Mesenteric fat pad (tissue), 1 donor: Measurements from ENCODE around the gene ERBB4. TPM values are rescaled to one million over a fixed set of nuclear protein-coding genes. Genes with fewer than 3 reads are reported as not detected.
"Not testable (repeated sequence)": the region's sequence is repeated elsewhere in the genome, so short reads cannot be mapped to it uniquely, and the experiment has no call there.

ENCODE experiments used
- DNase-seq: peaks from one replicate; pipeline ENCODE4 v3.0.0-alpha.2; 2020; ENCODE audit warnings: low spot score
- total RNA-seq: library from RNA; stranded (reverse); fragmentation: NEBNext Ultra II Directional; extraction: Animal tissue kit (Norgen Biotek cat#: 25700); gene quantifications from one replicate; pipeline ENCODE4 v1.2.1, GENCODE V29; 2021
- donor health status: DM: yes; HTN: yes; CAD: no.

Gene ERBB4
- total RNA-seq, 1 donor from 2014 or later, result 0.45 TPM

DNA sequence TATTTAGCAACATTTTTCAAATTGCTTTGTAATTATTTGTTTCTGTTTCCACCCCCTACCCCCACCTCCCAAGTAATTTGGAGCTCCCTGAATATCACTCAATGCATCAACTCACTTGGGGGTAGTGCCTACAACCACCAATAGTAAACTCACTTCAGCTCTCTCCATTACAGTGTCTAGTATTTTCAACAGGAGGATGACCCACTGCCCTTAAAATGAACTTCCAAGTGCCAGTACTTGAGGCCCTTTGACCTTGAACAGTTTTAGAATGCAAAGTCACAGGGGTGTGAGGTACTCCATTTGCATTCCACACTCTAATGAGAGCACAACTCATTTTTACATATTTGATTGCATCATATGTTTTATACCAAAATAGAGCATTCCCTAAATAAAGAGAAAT is 523.0 kb downstream of the ERBB4 start:
- DNase-seq, result no peak

DNA sequence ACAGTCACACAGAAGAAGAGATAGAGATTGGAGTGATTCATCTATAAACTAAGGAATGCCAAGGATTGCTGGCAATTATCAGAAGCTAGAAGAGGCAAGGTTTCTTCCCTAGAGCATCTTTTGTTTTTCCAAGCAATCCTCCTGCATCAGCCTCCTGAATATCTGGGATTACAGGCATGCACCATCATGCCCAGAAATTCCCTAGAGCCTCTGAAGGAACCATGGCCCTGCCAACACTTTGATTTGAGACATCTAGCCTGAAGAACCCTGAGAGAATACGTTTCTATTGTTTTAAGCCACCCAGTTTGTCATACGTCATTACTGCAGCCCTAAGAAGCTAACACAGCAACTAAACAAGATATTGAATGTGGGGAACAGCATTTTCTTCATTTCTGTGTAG is 525.0 kb downstream of the ERBB4 start:
- DNase-seq, result no peak

DNA sequence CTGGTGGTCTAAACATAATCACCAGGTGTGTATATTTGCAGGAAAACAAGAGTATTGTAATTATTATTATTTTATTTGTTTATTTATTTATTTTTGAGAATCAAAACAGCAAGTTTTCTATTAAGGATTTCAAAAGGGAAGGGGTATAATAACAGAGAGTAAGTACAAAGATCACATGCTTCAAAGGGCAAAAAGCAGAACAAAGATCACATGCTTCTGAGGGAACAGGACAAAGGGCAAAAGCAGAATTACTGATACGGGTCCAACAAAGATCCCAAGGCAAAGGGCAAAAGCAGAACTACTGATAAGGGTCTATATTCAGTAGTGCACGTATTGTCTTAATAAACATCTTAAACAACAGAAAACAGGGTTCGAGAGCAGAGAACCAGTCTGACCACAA is 528.3 kb downstream of the ERBB4 start:
- DNase-seq, result not testable (repeated sequence)

DNA sequence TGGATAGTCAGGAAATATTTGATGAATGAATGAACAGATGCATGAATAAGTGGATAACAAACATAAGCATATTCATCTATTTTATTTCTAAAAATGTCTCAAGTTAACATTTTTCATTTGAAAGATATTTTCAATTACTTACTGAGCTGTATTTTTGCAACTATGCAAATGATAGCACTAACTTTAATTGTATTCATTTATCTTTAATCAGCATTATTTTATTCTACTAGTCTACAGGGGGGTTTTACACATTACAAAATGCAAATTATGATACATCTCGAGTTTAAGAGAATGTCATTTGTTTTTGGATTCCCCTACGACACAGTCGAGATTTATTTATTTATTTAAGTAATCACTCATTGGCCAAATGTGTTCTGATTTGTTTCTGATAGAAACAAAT is 530.6 kb downstream of the ERBB4 start:
- no peak for DNase-seq

DNA sequence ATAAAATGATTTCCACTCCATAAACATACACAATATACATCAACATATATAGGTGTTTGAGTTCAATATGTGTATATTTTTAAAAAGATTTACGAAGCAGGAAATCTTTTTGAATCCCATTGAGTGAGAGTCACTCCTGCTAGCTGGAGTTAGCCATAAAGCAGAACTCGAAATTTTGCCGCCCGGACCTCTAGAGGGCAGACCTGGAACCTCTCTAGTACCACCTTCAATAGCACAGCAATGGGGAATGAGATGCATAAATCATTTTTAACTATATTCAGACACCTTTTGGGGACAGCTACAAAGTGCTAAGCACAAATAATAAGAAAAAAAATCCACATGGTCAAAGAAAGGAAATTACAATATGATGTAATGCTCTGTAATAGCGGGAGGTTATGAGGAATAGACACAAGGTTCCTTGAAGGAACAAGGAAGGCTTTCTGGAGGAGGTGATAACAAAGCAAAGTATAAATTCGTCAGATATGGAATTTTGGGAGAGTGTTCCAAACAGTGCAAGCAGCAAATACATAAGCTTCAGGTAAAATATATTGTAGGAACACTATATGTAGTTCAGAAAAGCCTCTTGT is 533.4 kb downstream of the ERBB4 start:
- DNase-seq, result no peak

DNA sequence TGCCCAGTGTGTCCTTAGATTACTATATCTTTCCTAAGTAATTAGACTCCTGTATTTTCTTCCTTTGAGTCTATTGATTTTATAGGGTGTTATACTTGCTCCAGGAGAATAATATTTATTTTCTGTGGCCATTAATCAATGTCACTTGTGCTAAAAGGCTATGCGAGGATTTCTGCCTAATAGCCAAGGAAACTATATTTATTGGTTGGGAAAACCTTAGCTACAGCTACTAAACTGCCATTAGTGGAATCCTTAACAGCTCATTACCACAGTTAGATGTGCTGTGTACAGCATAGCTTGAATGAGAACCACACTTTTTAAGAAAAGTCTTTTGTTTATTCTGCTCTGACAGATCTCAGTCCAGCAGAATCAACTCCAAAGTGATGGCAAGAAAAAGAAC is 537.3 kb downstream of the ERBB4 start:
- DNase-seq, result no peak

DNA sequence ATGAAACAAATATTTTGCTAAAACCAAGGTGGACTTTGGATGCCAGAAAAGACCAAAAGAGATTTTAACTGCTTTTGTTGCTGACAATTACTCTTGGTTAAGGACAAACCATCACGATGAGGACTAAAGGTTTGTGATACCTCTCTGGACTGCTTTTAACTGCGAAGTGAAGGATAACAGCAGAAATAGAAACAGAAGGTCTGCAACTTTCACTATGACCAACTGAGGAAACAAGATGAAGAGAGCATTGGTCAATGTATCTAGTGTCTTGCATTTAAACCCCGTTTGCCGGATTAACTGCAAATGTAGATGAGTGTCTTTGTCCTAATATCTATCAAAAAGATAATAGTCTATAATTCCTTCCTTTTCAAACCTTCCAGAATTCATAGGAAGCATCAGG is 541.7 kb downstream of the ERBB4 start:
- DNase-seq, result no peak

DNA sequence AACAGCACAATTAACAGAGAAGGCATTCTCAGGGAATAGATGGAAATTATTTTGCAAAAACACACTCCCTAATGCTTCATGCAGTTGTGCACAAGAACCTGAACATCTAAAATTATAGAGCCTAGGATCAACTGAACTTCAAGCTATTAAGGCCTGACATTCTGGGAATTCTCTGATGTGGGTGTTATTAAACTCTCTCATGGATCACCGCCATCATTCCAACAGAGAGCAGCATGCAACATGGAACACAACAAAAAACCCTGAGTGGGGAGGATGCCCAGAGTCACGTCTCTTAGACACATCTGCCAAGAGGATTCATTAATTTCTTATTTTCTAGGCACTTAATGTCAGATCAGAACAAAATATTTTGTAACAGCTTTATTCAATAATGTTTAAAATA is 543.8 kb downstream of the ERBB4 start:
- DNase-seq, result no peak

DNA sequence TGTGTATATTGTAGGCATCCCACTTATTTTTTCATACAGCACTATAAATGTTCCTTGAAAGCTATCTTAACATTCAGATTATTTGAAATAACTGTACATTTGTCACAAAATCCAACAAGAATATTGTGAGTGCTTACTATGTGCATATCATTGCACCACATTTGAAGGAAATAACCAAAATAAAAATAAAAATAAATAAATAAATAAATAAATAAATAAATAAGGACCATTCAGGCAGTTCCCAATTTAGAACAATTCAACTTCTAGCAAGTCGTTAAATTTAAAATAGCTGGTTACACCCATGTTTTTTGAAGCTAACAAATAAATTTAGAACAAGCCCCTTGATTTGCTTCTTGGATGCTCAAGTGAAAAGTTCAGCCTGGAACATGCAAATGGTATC is 548.3 kb downstream of the ERBB4 start:
- DNase-seq, result no peak

DNA sequence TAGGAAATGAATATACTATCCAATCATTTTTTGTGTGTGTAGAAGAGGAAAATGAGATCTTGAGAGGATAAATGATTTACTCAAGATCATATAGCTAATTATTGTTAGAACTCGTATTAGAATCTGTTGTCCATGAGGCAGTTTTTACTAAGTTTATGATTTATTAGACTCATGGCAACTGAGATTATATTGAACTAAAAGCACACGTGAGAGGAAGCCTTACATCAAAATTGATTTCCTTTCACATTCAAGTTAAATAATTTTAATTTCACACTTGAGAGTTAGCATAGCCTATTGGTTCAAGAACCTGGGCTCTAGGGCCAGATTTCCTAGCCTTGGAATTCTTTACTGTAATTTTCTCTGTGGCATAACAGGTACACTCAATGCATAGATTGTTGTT is 552.3 kb downstream of the ERBB4 start:
- DNase-seq, result no peak

DNA sequence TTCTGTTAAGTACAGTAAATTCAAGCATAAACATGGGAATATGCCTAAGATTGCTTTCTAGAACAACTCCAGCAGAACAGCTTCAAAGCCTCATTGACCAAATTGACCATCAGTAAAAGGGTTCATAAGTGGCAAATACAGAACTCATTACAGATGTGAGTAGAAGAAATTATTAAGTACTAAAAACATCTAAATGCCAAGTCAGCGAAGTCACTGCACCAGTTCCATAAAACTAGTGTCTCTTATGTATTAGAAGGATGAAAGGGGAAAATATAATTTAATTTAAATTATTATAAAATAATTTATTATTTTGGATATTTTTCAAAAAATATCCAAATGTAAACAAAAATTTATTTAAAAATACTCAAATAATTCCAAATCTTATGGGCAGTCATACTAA is 553.2 kb downstream of the ERBB4 start:
- DNase-seq, result no peak

DNA sequence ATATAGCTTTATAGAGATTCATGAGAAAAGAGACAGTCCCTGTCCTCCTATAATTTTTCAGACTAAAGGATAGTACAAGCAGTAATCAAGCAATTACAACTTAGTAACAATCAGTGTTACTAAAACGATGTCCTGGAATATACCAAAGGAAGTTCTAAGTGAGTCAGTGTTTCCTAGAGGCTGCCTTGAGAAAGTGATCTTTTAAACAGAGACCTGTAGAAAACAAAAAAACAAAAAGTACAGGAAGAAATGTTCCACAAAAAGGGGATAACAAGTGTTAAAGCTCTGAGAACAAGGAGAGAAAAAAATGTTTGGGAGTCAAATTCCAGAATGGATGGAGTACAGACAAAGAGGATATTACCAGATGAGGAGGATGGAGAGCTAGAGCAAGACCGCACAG is 556.4 kb downstream of the ERBB4 start:
- DNase-seq, result no peak

DNA sequence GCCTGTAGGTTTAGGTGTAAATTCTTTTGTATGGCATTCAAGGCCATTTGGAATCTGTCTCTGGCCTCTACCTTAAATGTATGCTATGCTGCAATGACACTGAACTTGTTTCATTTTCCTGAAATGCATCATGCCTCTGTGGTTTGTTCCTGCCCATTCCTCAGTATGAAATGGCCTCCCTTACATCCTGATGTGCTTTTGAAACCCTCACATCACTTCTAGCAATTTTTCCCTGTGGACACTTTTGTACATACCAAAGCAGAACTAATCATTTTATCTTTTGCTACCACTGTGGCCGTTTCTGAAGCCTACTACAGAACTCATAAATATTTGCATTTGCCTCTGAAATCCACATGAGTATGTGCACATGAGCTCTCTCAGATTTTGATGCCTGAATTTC is 557.2 kb downstream of the ERBB4 start:
- no peak for DNase-seq

DNA sequence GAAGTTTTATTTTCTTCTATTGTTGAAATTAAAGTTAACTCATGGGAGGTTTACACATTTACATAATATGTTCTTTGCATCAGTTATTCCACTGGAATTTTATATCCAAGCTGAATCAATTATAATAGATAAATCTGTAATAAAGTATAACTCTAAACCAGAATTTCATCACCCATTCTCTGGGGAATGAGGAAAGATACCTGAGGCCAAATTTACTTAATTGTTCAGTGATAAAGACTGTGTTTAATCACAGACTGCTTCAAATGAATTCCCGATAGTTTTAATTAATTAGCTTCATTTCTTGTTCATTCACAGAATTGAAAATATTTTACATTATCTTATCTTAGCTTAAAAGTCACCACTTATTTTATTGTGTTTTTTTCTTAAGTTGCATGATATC is 562.5 kb downstream of the ERBB4 start:
- DNase-seq, result no peak

DNA sequence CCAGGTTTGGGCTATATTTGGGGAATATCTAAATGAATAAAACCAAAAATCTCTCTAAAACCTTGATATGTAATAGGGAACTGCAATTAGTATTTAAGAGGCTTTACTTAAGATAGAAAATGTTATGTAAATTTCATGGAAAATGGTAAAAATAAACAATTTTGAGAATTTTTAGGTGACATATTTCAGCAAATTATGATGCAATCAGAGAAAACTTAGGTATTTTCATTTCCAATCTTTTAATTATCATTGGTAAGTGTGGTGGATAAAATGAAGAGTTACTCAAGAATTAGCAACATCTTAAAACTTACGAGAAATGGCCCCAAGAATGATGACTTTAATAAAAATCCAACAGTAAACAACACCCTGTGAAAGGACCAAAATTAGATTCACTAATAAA is 571.4 kb downstream of the ERBB4 start:
- DNase-seq, result no peak

DNA sequence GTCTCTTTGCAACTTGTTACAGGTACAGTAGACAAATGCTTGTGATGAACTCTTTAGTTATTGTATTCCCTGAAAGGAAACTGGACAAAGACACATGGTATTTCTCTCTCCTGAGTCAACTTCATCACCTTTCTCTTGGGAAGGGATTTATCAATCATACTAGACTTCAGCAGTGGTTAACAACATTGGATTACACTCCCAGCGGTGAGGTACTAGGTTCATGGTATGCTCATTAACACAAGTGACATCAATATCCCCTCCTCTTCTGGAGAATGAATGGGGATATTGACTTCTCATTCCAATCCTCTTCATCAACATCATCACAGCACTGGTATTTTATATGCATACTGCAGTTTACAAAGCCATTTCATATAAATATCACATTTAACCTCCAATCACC is 574.6 kb downstream of the ERBB4 start:
- DNase-seq, result no peak

DNA sequence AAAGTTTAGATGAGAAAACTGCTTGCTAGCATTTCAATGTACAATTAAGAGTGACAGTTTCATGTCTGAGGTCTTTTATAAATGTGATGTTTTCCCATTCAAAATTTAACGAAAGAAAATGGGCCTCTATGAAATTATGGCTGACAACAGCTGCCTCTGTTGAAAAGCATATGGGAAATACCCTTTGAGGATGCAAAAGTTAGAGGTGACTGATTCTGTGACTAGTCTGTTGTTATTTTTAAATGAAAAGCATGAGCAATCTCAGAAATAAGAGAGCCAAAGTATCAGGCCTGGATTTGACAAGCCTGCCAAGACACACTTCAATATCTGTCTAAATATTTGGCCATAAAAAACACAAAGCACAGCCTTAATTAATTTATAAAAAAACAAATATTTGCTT is 580.8 kb downstream of the ERBB4 start:
- no peak for DNase-seq

DNA sequence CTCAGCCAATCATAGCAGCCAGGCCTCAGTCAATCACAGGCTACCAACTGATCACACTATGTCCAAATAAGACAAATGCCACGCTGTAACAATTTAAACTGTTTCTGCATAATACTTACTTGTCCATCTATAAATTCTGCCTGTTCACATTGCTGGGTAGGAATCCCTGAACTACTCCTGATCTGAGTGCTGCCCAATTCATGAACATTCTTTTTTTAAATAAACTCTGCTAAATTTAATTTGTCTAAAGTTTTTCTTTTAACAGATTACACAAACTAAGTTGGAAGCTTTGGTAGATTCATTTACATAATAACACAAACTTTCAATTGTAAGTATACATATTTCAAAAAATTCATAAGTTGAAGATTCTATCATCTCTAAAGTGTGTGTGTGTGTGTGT is 583.0 kb downstream of the ERBB4 start:
- DNase-seq, result no peak

DNA sequence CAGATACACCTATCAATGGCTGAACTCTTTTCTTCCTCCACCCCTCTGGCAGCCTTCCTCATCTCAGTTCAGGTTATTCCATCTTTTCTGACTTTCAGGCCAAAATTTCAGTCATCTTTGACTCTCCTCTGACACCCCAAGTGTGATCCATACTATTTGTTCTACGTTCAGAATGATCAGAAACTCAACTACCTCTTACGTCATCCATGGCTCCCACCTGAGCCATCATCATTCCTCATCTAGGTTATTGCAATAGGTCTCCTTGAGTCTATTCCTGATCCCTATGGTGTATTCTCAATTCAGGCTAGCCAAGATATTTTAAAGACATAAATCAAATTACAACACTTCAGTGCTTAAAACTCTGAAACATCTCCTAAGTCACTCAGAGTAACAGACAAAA is 589.7 kb downstream of the ERBB4 start:
- DNase-seq, result no peak

DNA sequence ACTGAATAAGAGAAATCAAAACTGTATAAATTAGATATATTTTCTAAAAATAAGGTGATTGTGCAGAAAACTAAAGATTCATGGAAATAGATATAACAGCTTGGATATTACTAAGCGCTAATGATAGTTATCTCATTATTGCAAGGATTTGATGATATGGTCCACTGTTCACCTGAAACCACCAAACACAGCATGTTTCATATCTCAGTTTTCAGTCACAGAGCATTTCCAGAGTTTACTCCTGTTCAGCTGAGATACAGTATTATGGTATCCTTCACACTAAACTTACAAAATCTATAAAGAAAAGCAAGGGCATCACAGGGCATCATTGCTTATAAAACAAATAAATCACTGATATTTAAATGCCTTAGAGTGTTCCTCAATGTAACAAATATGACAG is 591.6 kb downstream of the ERBB4 start:
- no peak for DNase-seq

DNA sequence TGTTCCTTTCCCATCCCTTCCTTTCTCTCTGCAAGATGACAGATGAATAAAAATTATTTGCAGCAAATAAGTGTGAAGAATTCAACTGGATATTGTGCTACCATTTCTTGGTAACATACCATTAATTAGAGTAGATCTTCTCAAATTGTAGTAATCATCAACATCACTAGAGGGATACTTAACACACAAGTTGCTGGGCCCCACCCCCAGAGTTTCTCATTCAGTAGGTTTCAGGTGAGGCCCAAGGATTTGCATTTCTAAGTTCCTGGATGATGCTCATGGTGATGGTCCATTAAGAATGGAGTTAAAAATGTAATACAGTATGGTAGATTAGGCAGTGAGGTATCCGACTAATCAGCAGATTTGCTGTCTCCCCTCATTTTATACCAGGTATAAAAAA is 594.0 kb downstream of the ERBB4 start:
- DNase-seq, result no peak

DNA sequence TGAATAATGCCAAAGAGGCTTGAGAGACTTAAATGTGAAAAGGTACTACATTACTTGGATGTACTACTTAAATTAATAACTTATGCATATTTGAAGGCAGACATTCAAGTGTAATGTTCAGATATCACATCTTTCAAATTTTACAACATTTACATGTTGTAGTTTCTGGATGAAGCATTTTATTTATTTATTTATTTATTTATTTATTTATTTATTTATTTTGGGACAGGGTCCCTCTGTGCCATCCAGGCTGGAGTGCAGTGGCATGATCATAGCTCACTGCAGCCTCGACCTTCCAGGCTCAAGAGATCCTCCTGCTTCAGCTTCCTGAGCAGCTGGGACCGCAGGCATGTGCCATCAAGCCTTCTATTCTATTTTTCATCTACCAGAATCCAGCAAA is 596.4 kb downstream of the ERBB4 start:
- DNase-seq, result no peak

DNA sequence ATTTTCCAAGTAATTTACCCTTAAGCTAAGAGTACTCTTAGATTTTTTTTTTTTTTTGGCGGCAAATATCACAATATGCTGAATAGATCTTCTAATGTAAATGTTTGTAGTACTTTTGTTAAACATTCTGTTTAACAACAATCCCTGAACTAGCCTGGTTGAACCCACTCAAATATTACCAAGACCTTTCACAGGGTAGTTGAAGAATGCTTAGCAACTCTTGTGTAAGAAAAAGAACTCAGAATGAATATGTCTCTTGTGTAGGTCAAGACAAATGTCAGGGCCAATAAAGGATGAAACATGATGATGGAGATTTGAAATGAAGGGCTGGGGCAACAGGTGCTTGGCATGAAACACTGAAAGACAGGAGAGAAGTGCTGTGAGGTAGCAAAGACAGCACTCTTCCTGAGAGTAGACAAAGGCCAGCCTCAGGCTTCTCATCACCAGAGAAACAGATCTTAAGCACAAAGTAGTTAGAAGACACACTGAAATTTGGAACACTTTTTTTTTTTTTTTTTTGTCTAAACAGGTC is 597.3 kb downstream of the ERBB4 start:
- DNase-seq, result no peak

DNA sequence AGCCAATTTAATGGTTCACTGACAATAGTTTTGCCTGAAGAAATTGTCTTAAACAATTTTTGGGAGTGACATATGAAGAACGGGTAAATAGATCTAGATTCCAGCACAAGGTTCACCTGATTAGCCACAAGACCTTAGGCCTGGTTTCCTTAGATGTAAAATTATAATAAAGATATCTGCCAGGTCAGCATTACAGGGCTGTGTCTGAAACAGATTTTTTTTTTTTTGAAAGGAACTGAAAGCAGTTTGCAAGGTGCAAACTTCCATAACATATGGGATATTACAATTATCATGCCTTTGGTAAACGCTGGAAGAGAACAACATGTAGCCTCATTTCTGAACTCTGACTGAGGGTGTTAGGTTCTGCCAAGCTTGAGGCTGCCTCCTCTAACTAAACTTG is 599.4 kb downstream of the ERBB4 start:
- DNase-seq, result no peak
